Measurements from ENCODE around the gene RAMP2.

GRCh38 chr17:42740699-42741098 lies 20.3 kb upstream of the RAMP2 start:
- TF ChIP-seq POLR2A (IDR thresholded peaks at IDR 0.05), result no peak
- no peak for TF ChIP-seq CTCF (IDR thresholded peaks at IDR 0.05)

Measured in vagina (tissue), 2 donors.